ENCODE measurements around the gene GPC1. TPM values are rescaled to one million over a fixed set of nuclear protein-coding genes. Genes with fewer than 3 reads are reported as not detected.
A peak's percentile ranks its signal among the peaks of the same experiment; 100 is the strongest.

Gene GPC1
- total RNA-seq, 6 experiments from 2014 or later: 20.7 to 44.5 (median 27.8) TPM

GRCh38 chr2:240505910-240506309, 70.4 kb downstream of the GPC1 start:
- TF ChIP-seq POLR2A (IDR thresholded peaks at IDR 0.05): no peak
- TF ChIP-seq, protein P1, sequence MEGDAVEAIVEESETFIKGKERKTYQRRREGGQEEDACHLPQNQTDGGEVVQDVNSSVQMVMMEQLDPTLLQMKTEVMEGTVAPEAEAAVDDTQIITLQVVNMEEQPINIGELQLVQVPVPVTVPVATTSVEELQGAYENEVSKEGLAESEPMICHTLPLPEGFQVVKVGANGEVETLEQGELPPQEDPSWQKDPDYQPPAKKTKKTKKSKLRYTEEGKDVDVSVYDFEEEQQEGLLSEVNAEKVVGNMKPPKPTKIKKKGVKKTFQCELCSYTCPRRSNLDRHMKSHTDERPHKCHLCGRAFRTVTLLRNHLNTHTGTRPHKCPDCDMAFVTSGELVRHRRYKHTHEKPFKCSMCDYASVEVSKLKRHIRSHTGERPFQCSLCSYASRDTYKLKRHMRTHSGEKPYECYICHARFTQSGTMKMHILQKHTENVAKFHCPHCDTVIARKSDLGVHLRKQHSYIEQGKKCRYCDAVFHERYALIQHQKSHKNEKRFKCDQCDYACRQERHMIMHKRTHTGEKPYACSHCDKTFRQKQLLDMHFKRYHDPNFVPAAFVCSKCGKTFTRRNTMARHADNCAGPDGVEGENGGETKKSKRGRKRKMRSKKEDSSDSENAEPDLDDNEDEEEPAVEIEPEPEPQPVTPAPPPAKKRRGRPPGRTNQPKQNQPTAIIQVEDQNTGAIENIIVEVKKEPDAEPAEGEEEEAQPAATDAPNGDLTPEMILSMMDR (IDR thresholded peaks at IDR 0.05): no peak
- ATAC-seq (no peak), DNase-seq (peak in 1 of 3 donors; percentile 24)
- no peaks in the 10 kb centered on the region for H3K36me3 ChIP-seq
- intact Hi-C loops (cut with DNase I): loop anchor here in 1 of 2 donors (10.0 kb wide), 1 partner anchor 319 kb away; the partner anchor contains the start of gene KIF1A
- 80% methylated on average over 1 of the region's 14 CpGs for WGBS (ENCODE audit: insufficient coverage, low coverage, low lambda C conversion rate, missing lambda C conversion rate)
- no peak overlapping the region for H3K27ac ChIP-seq
- H3K27me3 ChIP-seq: no peaks in the 10 kb centered on the region
- H3K9me3 ChIP-seq: no peaks in the 10 kb centered on the region
- no peaks in the 10 kb centered on the region for H3K4me1 ChIP-seq
- no peak overlapping the region for H3K4me3 ChIP-seq

- H3K36me3 ChIP-seq: no peaks in the 10 kb centered on the region
- TF ChIP-seq POLR2A (IDR thresholded peaks at IDR 0.05): no peak
- TF ChIP-seq, protein P1 (IDR thresholded peaks at IDR 0.05): no peak
- no peak overlapping the region for H3K4me3 ChIP-seq
- intact Hi-C loops (cut with DNase I): loop anchor here in 1 of 2 donors (10.0 kb wide), 1 partner anchor 318 kb away; the partner anchor contains the start of gene KIF1A
- no peaks in the 10 kb centered on the region for H3K9me3 ChIP-seq
- WGBS (ENCODE audit: insufficient coverage, low coverage, low lambda C conversion rate, missing lambda C conversion rate): 96% methylated on average over 8 of the region's 17 CpGs
- peak in 1 of 3 donors; percentile 22 for DNase-seq
- ATAC-seq: no peak
- no peaks in the 10 kb centered on the region for H3K27me3 ChIP-seq
- H3K4me1 ChIP-seq: no peaks in the 10 kb centered on the region
- no peak overlapping the region for H3K27ac ChIP-seq
Observed at GRCh38 chr2:240506406-240507059, 71.1 kb downstream of the GPC1 start.

GRCh38 chr2:240507060-240507777, 71.8 kb downstream of the GPC1 start:
- Histone ChIP-seq H3K27ac (no peak overlapping the region), H3K27me3 (no peaks in the 10 kb centered on the region), H3K4me3 (no peak overlapping the region), H3K9me3 (no peaks in the 10 kb centered on the region), H3K36me3 (no peaks in the 10 kb centered on the region), H3K4me1 (no peaks in the 10 kb centered on the region)
- DNase-seq (peak in 1 of 3 donors; percentile 32), ATAC-seq (no peak)
- intact Hi-C loops (cut with DNase I): loop anchor here in 1 of 2 donors (10.0 kb wide), 1 partner anchor 318 kb away; the partner anchor contains the start of gene KIF1A
- no peak for TF ChIP-seq POLR2A (IDR thresholded peaks at IDR 0.05)
- TF ChIP-seq, protein P1 (IDR thresholded peaks at IDR 0.05): no peak
- 98% methylated on average over 4 of the region's 6 CpGs for WGBS (ENCODE audit: insufficient coverage, low coverage, low lambda C conversion rate, missing lambda C conversion rate)

DNA sequence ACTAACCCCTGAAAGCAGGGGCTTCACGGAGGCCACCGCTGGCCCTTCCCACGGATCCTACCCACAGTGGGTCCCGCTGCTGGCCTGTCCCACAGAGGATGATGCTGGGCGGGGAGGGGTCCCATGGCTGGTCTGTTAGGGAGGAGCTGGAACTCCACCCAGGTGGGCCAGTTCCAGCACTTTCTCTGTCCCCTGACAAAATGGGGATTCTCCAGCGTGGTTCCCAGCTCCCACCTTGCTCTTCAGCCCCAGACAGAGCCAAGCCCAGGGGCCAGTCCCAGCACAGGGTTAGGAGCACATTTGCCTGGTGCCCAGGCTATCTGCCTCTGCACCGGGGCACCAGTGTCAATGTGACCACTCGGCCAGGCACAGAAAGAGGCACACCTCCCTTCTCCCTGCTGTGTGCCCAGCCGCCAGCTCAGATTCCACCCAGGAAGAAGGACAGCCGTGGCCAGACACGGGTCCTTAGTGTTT, 72.4 kb downstream of the GPC1 start:
- TF ChIP-seq POLR2A (IDR thresholded peaks at IDR 0.05): no peak
- TF ChIP-seq, protein P1 (IDR thresholded peaks at IDR 0.05): no peak
- intact Hi-C loops (cut with DNase I): loop anchor here in 1 of 2 donors (10.0 kb wide), 1 partner anchor 317 kb away; the partner anchor contains the start of gene KIF1A
- Histone ChIP-seq H3K9me3 (no peaks in the 10 kb centered on the region), H3K4me3 (no peak overlapping the region), H3K4me1 (no peaks in the 10 kb centered on the region), H3K36me3 (no peaks in the 10 kb centered on the region), H3K27me3 (no peaks in the 10 kb centered on the region), H3K27ac (no peak overlapping the region)
- DNase-seq (peak in 1 of 3 donors; percentile 34), ATAC-seq (no peak)
- WGBS (ENCODE audit: insufficient coverage, low coverage, low lambda C conversion rate, missing lambda C conversion rate): 100% methylated on average over 1 of the region's 11 CpGs

All from right lobe of liver (tissue), 6 donors.